ENCODE results near the gene ENKD1. TPM values are rescaled to one million over a fixed set of nuclear protein-coding genes. Genes with fewer than 3 reads are reported as not detected.

The ENKD1 gene
- total RNA-seq, 1 experiment from 2014 or later, result 8.9 TPM

- intact Hi-C loops (cut with micrococcal nuclease; ENCODE audit: unreplicated experiment), result no loop called here
- peaks cover 4% of the 10 kb centered on the region for H3K36me3 Mint-ChIP-seq (ENCODE audit: insufficient read depth, unreplicated experiment)
- Histone ChIP-seq H3K4me1 (no peaks in the 10 kb centered on the region), H3K4me3 (ENCODE audit: low read depth, low read length) (no peak overlapping the region), H3K27me3 (replicated peaks; ENCODE audit: control insufficient read depth, insufficient read depth, low read length) (no peaks in the 10 kb centered on the region), H3K36me3 (ENCODE audit: control insufficient read depth, insufficient read depth, low read length) (no peaks in the 10 kb centered on the region), H3K9me3 (no peaks in the 10 kb centered on the region)
- H3K27ac Mint-ChIP-seq (ENCODE audit: unreplicated experiment), result no peak overlapping the region
- TF ChIP-seq CTCF (IDR thresholded peaks at IDR 0.05; ENCODE audit: insufficient read depth in 1 of 2, low read depth in 1 of 2, low read length in 1 of 2, severe bottlenecking in 1 of 2, unreplicated experiment in 1 of 2), result no peak
- ChIA-PET CTCF (no interaction called here), POLR2A (no interaction called here)
- no TSS peak for BruUV-seq (replicated peaks)
- no peaks in the 10 kb centered on the region for H3K27me3 Mint-ChIP-seq (ENCODE audit: insufficient read depth, unreplicated experiment)
- H3K9me3 Mint-ChIP-seq (ENCODE audit: unreplicated experiment), result no peaks in the 10 kb centered on the region
- H3K4me3 Mint-ChIP-seq (ENCODE audit: unreplicated experiment), result no peak overlapping the region
- no peaks in the 10 kb centered on the region for H3K4me1 Mint-ChIP-seq (ENCODE audit: low read depth, unreplicated experiment)
- no peak for DNase-seq
These were observed 41.8 kb upstream of the ENKD1 start for GRCh38 chr16:67708368-67708771.

DNA sequence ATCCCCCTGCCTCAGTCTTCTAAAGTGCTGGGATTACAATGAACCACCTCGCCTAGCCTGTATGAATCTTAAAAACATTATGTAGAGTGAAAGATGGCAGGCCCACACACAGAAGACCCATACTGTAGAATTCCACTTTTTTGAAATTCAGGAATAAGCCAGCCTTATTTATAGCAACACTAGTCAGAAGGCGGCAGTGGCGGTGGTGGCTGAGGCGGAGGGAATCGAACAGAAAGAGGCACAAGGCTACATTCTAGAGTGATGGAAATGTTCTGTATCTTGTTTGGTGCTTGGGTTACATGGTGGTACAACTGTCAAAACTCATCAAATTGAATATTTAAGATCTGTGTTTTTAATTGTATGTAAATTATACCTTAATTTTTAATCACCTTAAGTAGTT is 41.2 kb upstream of the ENKD1 start:
- BruUV-seq (replicated peaks), result no TSS peak
- POLR2A ChIA-PET, result no interaction called here
- no peak for DNase-seq
- Mint-ChIP-seq H3K9me3 (ENCODE audit: unreplicated experiment) (no peaks in the 10 kb centered on the region), H3K4me1 (ENCODE audit: low read depth, unreplicated experiment) (no peaks in the 10 kb centered on the region), H3K36me3 (ENCODE audit: insufficient read depth, unreplicated experiment) (peaks cover 4% of the 10 kb centered on the region), H3K4me3 (ENCODE audit: unreplicated experiment) (no peak overlapping the region), H3K27me3 (ENCODE audit: insufficient read depth, unreplicated experiment) (no peaks in the 10 kb centered on the region), H3K27ac (ENCODE audit: unreplicated experiment) (no peak overlapping the region)
- H3K27me3 ChIP-seq (replicated peaks; ENCODE audit: control insufficient read depth, insufficient read depth, low read length), result no peaks in the 10 kb centered on the region
- intact Hi-C loops (cut with micrococcal nuclease; ENCODE audit: unreplicated experiment), result no loop called here
- CTCF ChIA-PET, result no interaction called here
- H3K4me3 ChIP-seq (ENCODE audit: low read depth, low read length), result no peak overlapping the region
- no peaks in the 10 kb centered on the region for H3K36me3 ChIP-seq (ENCODE audit: control insufficient read depth, insufficient read depth, low read length)
- no peak for TF ChIP-seq CTCF (IDR thresholded peaks at IDR 0.05; ENCODE audit: insufficient read depth in 1 of 2, low read depth in 1 of 2, low read length in 1 of 2, severe bottlenecking in 1 of 2, unreplicated experiment in 1 of 2)
- no peaks in the 10 kb centered on the region for H3K4me1 ChIP-seq
- no peaks in the 10 kb centered on the region for H3K9me3 ChIP-seq

- H3K4me1 ChIP-seq, result no peaks in the 10 kb centered on the region
- ChIA-PET POLR2A (no interaction called here), CTCF (no interaction called here)
- no peak overlapping the region for H3K4me3 Mint-ChIP-seq (ENCODE audit: unreplicated experiment)
- peaks cover 4% of the 10 kb centered on the region for H3K36me3 Mint-ChIP-seq (ENCODE audit: insufficient read depth, unreplicated experiment)
- H3K36me3 ChIP-seq (ENCODE audit: control insufficient read depth, insufficient read depth, low read length), result no peaks in the 10 kb centered on the region
- no peak overlapping the region for H3K4me3 ChIP-seq (ENCODE audit: low read depth, low read length)
- no TSS peak for BruUV-seq (replicated peaks)
- H3K27me3 ChIP-seq (replicated peaks; ENCODE audit: control insufficient read depth, insufficient read depth, low read length), result no peaks in the 10 kb centered on the region
- intact Hi-C loops (cut with micrococcal nuclease; ENCODE audit: unreplicated experiment), result no loop called here
- H3K27ac Mint-ChIP-seq (ENCODE audit: unreplicated experiment), result no peak overlapping the region
- H3K27me3 Mint-ChIP-seq (ENCODE audit: insufficient read depth, unreplicated experiment), result no peaks in the 10 kb centered on the region
- no peaks in the 10 kb centered on the region for H3K9me3 Mint-ChIP-seq (ENCODE audit: unreplicated experiment)
- H3K9me3 ChIP-seq, result no peaks in the 10 kb centered on the region
- DNase-seq, result no peak
- H3K4me1 Mint-ChIP-seq (ENCODE audit: low read depth, unreplicated experiment), result no peaks in the 10 kb centered on the region
- TF ChIP-seq CTCF (IDR thresholded peaks at IDR 0.05; ENCODE audit: insufficient read depth in 1 of 2, low read depth in 1 of 2, low read length in 1 of 2, severe bottlenecking in 1 of 2, unreplicated experiment in 1 of 2), result no peak
These were observed 40.7 kb upstream of the ENKD1 start for GRCh38 chr16:67707210-67707609.
